ENCODE data around the gene TNFSF8.

The TNFSF8 gene

GRCh38 chr9:114905170-114905940 lies 25.0 kb downstream of the TNFSF8 start:
- DNase-seq, result no peak

GRCh38 chr9:114902786-114903524 lies 27.4 kb downstream of the TNFSF8 start:
- no peak for DNase-seq

- DNase-seq, result no peak
Measured at GRCh38 chr9:114900942-114901802, 29.2 kb downstream of the TNFSF8 start.

- DNase-seq, result no peak
Measured at GRCh38 chr9:114899995-114900394, 30.4 kb downstream of the TNFSF8 start.

GRCh38 chr9:114899461-114899860 lies 30.9 kb downstream of the TNFSF8 start:
- no peak for DNase-seq

GRCh38 chr9:114898741-114899140 lies 31.6 kb downstream of the TNFSF8 start:
- DNase-seq, result peak in 9 of 56 donors; percentile 2 to 38 (median 4)

GRCh38 chr9:114897196-114897595 lies 33.2 kb downstream of the TNFSF8 start:
- no peak for DNase-seq

- DNase-seq, result no peak
Measured at GRCh38 chr9:114896344-114896743, 34.0 kb downstream of the TNFSF8 start.

GRCh38 chr9:114895521-114895991 lies 34.8 kb downstream of the TNFSF8 start:
- DNase-seq, result no peak

- no peak for DNase-seq
Measured at GRCh38 chr9:114894609-114895433, 35.6 kb downstream of the TNFSF8 start.

- no peak for DNase-seq
Measured at GRCh38 chr9:114894206-114894605, 36.2 kb downstream of the TNFSF8 start.

- DNase-seq, result no peak
Measured at GRCh38 chr9:114893221-114894010, 37.0 kb downstream of the TNFSF8 start.

- DNase-seq, result no peak
Measured at GRCh38 chr9:114889802-114890224, 40.6 kb downstream of the TNFSF8 start.

- no peak for DNase-seq
Measured at GRCh38 chr9:114888607-114889006, 41.8 kb downstream of the TNFSF8 start.

- DNase-seq, result no peak
Measured at GRCh38 chr9:114887963-114888362, 42.4 kb downstream of the TNFSF8 start.

- DNase-seq, result no peak
Measured at GRCh38 chr9:114884787-114885452, 45.5 kb downstream of the TNFSF8 start.

- no peak for DNase-seq
Measured at GRCh38 chr9:114883709-114884108, 46.7 kb downstream of the TNFSF8 start.

GRCh38 chr9:114880291-114880745 lies 50.1 kb downstream of the TNFSF8 start:
- DNase-seq, result peak in 7 of 56 donors; percentile 10 to 40 (median 22)
